Liver (tissue), 9 donors: ENCODE results near the gene MAP3K8. TPM values are rescaled to one million over a fixed set of nuclear protein-coding genes. Genes with fewer than 3 reads are reported as not detected.

Source experiments
- DNase-seq: peaks from one replicate; pipeline ENCODE4 v3.0.0-alpha.2; 2017; ENCODE audit warnings: low spot score
- H3K27ac ChIP-seq, 2 donors: one replicate each; pipeline ENCODE4 v1.7.0; 2013; ENCODE audit warnings: inconsistent platforms in 2 of 2, low read length in 2 of 2, control low read depth in 1 of 2, low read depth in 1 of 2, mild to moderate bottlenecking in 1 of 2
- H3K27me3 ChIP-seq, 4 donors: one replicate each; pipeline versions ENCODE4 v1.6.1 to v1.7.0; 2013; ENCODE audit warnings: low read length in 3 of 4, inconsistent platforms in 1 of 4, mild to moderate bottlenecking in 1 of 4, moderate library complexity in 1 of 4; ENCODE audit not compliant: control insufficient read depth in 4 of 4, insufficient read depth in 4 of 4
- H3K36me3 ChIP-seq, 4 donors: one replicate each; pipeline versions ENCODE4 v1.6.1 to v1.7.0; 2013; ENCODE audit warnings: low read length in 3 of 4, mild to moderate bottlenecking in 3 of 4, low read depth in 1 of 4, moderate library complexity in 1 of 4; ENCODE audit not compliant: control insufficient read depth in 4 of 4, insufficient read depth in 3 of 4
- H3K4me1 ChIP-seq, 4 donors: one replicate each; pipeline versions ENCODE4 v1.6.1 to v1.7.0; 2013; ENCODE audit warnings: low read length in 3 of 4, mild to moderate bottlenecking in 3 of 4, moderate library complexity in 1 of 4; ENCODE audit not compliant: control insufficient read depth in 4 of 4, insufficient read depth in 4 of 4
- H3K4me3 ChIP-seq, 3 donors: one replicate each; pipeline versions ENCODE4 v1.6.1 to v1.7.0; 2013; ENCODE audit warnings: low read length in 3 of 3, control low read depth in 1 of 3, low read depth in 1 of 3, mild to moderate bottlenecking in 1 of 3
- H3K9ac ChIP-seq, 2 donors: one replicate each; pipeline ENCODE4 v1.7.0; 2013; ENCODE audit warnings: low read length in 2 of 2, mild to moderate bottlenecking in 2 of 2, moderate library complexity in 2 of 2, control low read depth in 1 of 2, low read depth in 1 of 2
- H3K9me3 ChIP-seq, 4 donors: one replicate each; pipeline versions ENCODE4 v1.6.1 to v1.7.0; 2013; ENCODE audit warnings: low read length in 3 of 4; ENCODE audit not compliant: control insufficient read depth in 4 of 4
- ATF3 ChIP-seq: IDR thresholded peaks from 2 replicates; pipeline ENCODE4 v1.6.1; 2016; ENCODE audit warnings: antibody characterized with exemption
- EGR1 ChIP-seq, 2 donors: IDR thresholded peaks; 2 replicates each; pipeline ENCODE4 v1.6.1; 2016 to 2018; ENCODE audit warnings: antibody characterized with exemption in 2 of 2, low read depth in 2 of 2
- FOXA1 ChIP-seq: IDR thresholded peaks from 2 replicates; pipeline ENCODE4 v1.6.1; 2016; ENCODE audit warnings: antibody characterized with exemption
- FOXA2 ChIP-seq: IDR thresholded peaks from 2 replicates; pipeline ENCODE4 v1.6.1; 2016; ENCODE audit warnings: antibody characterized with exemption
- GABPA ChIP-seq, 2 donors: IDR thresholded peaks in 1 of 2; conservative IDR thresholded peaks in 1 of 2; 2 replicates each; pipeline ENCODE4 v1.6.1; 2016; ENCODE audit warnings: antibody characterized with exemption in 2 of 2, mild to moderate bottlenecking in 1 of 2, moderate library complexity in 1 of 2
- HNF4A ChIP-seq, 2 donors: conservative IDR thresholded peaks; 2 replicates each; pipeline ENCODE4 v1.6.1; 2016; ENCODE audit warnings: antibody characterized with exemption in 2 of 2, mild to moderate bottlenecking in 2 of 2
- HNF4G ChIP-seq: IDR thresholded peaks from 2 replicates; pipeline ENCODE4 v1.6.1; 2016; ENCODE audit warnings: antibody characterized with exemption
- JUND ChIP-seq, 2 donors: IDR thresholded peaks; 2 replicates each; pipeline ENCODE4 v1.6.1; 2016; ENCODE audit warnings: antibody characterized with exemption in 2 of 2
- MAX ChIP-seq: IDR thresholded peaks from 2 replicates; pipeline ENCODE4 v1.6.1; 2016; ENCODE audit warnings: antibody characterized with exemption
- NR2F2 ChIP-seq: IDR thresholded peaks from 2 replicates; pipeline ENCODE4 v1.6.1; 2016; ENCODE audit warnings: antibody characterized with exemption
- RAD21 ChIP-seq, 2 donors: IDR thresholded peaks; 2 replicates each; pipeline ENCODE4 v1.6.1; 2016; ENCODE audit warnings: antibody characterized with exemption in 2 of 2, mild to moderate bottlenecking in 2 of 2
- REST ChIP-seq: IDR thresholded peaks from 2 replicates; pipeline ENCODE4 v1.6.1; 2016; ENCODE audit warnings: antibody characterized with exemption, mild to moderate bottlenecking
- RXRA ChIP-seq, 2 donors: IDR thresholded peaks; 2 replicates each; pipeline ENCODE4 v1.6.1; 2017 to 2018; ENCODE audit warnings: antibody characterized with exemption in 2 of 2, mild to moderate bottlenecking in 1 of 2
- SP1 ChIP-seq: IDR thresholded peaks from 2 replicates; pipeline ENCODE4 v1.6.1; 2018; ENCODE audit warnings: antibody characterized with exemption, mild to moderate bottlenecking
- ZBTB33 ChIP-seq: IDR thresholded peaks from 2 replicates; pipeline ENCODE4 v1.6.1; 2016; ENCODE audit warnings: antibody characterized with exemption
- WGBS: extraction: QIAGEN DNeasy Blood & Tissue Kit; methylation state at CpG from one replicate; pipeline ENCODE4 v1.1.7; 2013; 5-methylcytosine and 5-hydroxymethylcytosine counted together
- polyA plus RNA-seq, 2 donors: library from polyadenylated mRNA; stranded (reverse) in 1 of 2; unstranded in 1 of 2; fragments of 200-250 nt in 1 of 2; fragments of >200 nt in 1 of 2; fragmentation: Nextera tagmentation in 1 of 2; extraction: Ambion mirVana in 1 of 2; gene quantifications; one replicate each; pipeline versions ENCODE4 v1.2.1 to v1.2.3, GENCODE V29; 2013 to 2015
- total RNA-seq, 2 donors: library from RNA; depleted of rRNA; stranded (reverse); fragments of >200 nt; gene quantifications; one replicate each; pipeline ENCODE4 v1.2.3, GENCODE V29; 2014
- donor health status: healthy.
- donor health status: healthy.
- donor health status: healthy.
- donor health status: healthy.
- donor health status: healthy.

MAP3K8 gene
- total and polyA plus RNA-seq, 4 donors, result 2.1 to 11.4 (median 6.1) TPM

- no peaks in the 10 kb centered on the region for H3K27me3 ChIP-seq
- H3K27ac ChIP-seq, result no peak overlapping the region
- no peaks in the 10 kb centered on the region for H3K36me3 ChIP-seq
- 78% methylated on average over 4 of the region's 4 CpGs for WGBS
- H3K9ac ChIP-seq, result no peak overlapping the region
- H3K4me3 ChIP-seq, result no peak overlapping the region
- no peaks in the 10 kb centered on the region for H3K9me3 ChIP-seq
- TF ChIP-seq FOXA2, result no peak
- no peak for TF ChIP-seq EGR1 (IDR thresholded peaks at IDR 0.05; ENCODE audit: low read depth in 2 of 2)
- TF ChIP-seq HNF4G, result no peak
- TF ChIP-seq SP1, result no peak
- TF ChIP-seq ZBTB33, result no peak
- TF ChIP-seq HNF4A (conservative IDR thresholded peaks at IDR 0.05), result no peak
- no peak for TF ChIP-seq JUND (IDR thresholded peaks at IDR 0.05)
- TF ChIP-seq FOXA1, result no peak
- TF ChIP-seq RXRA (IDR thresholded peaks at IDR 0.05), result no peak
- TF ChIP-seq ATF3, result no peak
- no peak for TF ChIP-seq NR2F2
- TF ChIP-seq MAX, result no peak
- TF ChIP-seq REST, result no peak
- no peaks in the 10 kb centered on the region for H3K4me1 ChIP-seq
- no peak for DNase-seq
Measured at GRCh38 chr10:30467651-30468338, 33.8 kb downstream of the MAP3K8 start.

GRCh38 chr10:30472414-30473155 lies 38.6 kb downstream of the MAP3K8 start:
- Histone ChIP-seq H3K9ac (no peak overlapping the region), H3K9me3 (no peaks in the 10 kb centered on the region), H3K4me1 (no peaks in the 10 kb centered on the region), H3K27me3 (no peaks in the 10 kb centered on the region), H3K36me3 (no peaks in the 10 kb centered on the region), H3K27ac (no peak overlapping the region), H3K4me3 (no peak overlapping the region)
- 88% methylated on average over 4 of the region's 4 CpGs for WGBS
- no peak for DNase-seq
- no peak for TF ChIP-seq JUND (IDR thresholded peaks at IDR 0.05)
- no peak for TF ChIP-seq MAX
- TF ChIP-seq GABPA (IDR thresholded peaks at IDR 0.05 in 1 of 2, conservative IDR thresholded peaks at IDR 0.05 in 1 of 2), result no peak
- no peak for TF ChIP-seq ATF3
- TF ChIP-seq NR2F2, result no peak
- TF ChIP-seq FOXA2, result no peak
- no peak for TF ChIP-seq HNF4G
- no peak for TF ChIP-seq HNF4A (conservative IDR thresholded peaks at IDR 0.05)
- TF ChIP-seq REST, result no peak
- no peak for TF ChIP-seq ZBTB33
- no peak for TF ChIP-seq RAD21 (IDR thresholded peaks at IDR 0.05)
